GM12878 (cell line): ENCODE results near the gene APOL4.

ENCODE experiments used
- ZNF274 ChIP-seq: IDR thresholded peaks from one replicate; pipeline ENCODE4 v1.8.0; 2011; ENCODE audit not compliant: insufficient read length, insufficient read depth
- TF ChIP-seq, protein P1 (sequence below): IDR thresholded peaks from 2 replicates; pipeline ENCODE4 v1.6.1; 2012; ENCODE audit warnings: low read depth, low read length, improper control_type of control experiment
- TF ChIP-seq, protein P2 (sequence below), 3 experiments: IDR thresholded peaks in 2 of 3; conservative IDR thresholded peaks in 1 of 3; 2 replicates each; pipeline ENCODE4 v1.5.1; 2011; ENCODE audit warnings: low read depth in 3 of 3, low read length in 3 of 3, mild to moderate bottlenecking in 3 of 3, control low read depth in 2 of 3, moderate library complexity in 2 of 3, inconsistent platforms in 1 of 3, mixed read lengths in 1 of 3; ENCODE audit not compliant: control insufficient read depth in 2 of 3, insufficient read depth in 1 of 3; ENCODE audit errors: extremely low read depth in 1 of 3

GRCh38 chr22:36239401-36240171 is 38.0 kb upstream of the APOL4 start, which contains the start of gene APOL2:
- TF ChIP-seq, protein P1, sequence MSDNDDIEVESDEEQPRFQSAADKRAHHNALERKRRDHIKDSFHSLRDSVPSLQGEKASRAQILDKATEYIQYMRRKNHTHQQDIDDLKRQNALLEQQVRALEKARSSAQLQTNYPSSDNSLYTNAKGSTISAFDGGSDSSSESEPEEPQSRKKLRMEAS: peak; percentile 69; the same call in 1 of the 2 replicates
- TF ChIP-seq ZNF274: no peak
- TF ChIP-seq, protein P2, sequence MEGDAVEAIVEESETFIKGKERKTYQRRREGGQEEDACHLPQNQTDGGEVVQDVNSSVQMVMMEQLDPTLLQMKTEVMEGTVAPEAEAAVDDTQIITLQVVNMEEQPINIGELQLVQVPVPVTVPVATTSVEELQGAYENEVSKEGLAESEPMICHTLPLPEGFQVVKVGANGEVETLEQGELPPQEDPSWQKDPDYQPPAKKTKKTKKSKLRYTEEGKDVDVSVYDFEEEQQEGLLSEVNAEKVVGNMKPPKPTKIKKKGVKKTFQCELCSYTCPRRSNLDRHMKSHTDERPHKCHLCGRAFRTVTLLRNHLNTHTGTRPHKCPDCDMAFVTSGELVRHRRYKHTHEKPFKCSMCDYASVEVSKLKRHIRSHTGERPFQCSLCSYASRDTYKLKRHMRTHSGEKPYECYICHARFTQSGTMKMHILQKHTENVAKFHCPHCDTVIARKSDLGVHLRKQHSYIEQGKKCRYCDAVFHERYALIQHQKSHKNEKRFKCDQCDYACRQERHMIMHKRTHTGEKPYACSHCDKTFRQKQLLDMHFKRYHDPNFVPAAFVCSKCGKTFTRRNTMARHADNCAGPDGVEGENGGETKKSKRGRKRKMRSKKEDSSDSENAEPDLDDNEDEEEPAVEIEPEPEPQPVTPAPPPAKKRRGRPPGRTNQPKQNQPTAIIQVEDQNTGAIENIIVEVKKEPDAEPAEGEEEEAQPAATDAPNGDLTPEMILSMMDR (IDR thresholded peaks at IDR 0.05 in 2 of 3, conservative IDR thresholded peaks at IDR 0.05 in 1 of 3; ENCODE audit: control insufficient read depth in 2 of 3, extremely low read depth in 1 of 3, insufficient read depth in 1 of 3, low read depth in 3 of 3, low read length in 3 of 3): peak; percentile 77
